ENCODE measurements around the gene BMP2K.
"Not testable (repeated sequence)": the region's sequence is repeated elsewhere in the genome, so short reads cannot be mapped to it uniquely, and the experiment has no call there.

Gene BMP2K

GRCh38 chr4:78864405-78865024 is 88.4 kb downstream of the BMP2K start:
- no peak overlapping the region for H3K27ac Mint-ChIP-seq
- DNase-seq: peak; percentile 15 to 27 (median 27)
- no peaks in the 10 kb centered on the region for H3K27me3 Mint-ChIP-seq
- no peak overlapping the region for H3K4me3 Mint-ChIP-seq
- peak; percentile 73 for ATAC-seq (replicated peaks)
- H3K36me3 Mint-ChIP-seq (ENCODE audit: insufficient read depth): peaks cover 13% of the 10 kb centered on the region
- H3K9me3 Mint-ChIP-seq: no peaks in the 10 kb centered on the region
- H3K4me1 Mint-ChIP-seq (ENCODE audit: low read depth in 2 of 2): peaks cover 2 to 4% of the 10 kb centered on the region in 2 donors

GRCh38 chr4:78865451-78865850 is 89.3 kb downstream of the BMP2K start:
- no peaks in the 10 kb centered on the region for H3K27me3 Mint-ChIP-seq

DNA sequence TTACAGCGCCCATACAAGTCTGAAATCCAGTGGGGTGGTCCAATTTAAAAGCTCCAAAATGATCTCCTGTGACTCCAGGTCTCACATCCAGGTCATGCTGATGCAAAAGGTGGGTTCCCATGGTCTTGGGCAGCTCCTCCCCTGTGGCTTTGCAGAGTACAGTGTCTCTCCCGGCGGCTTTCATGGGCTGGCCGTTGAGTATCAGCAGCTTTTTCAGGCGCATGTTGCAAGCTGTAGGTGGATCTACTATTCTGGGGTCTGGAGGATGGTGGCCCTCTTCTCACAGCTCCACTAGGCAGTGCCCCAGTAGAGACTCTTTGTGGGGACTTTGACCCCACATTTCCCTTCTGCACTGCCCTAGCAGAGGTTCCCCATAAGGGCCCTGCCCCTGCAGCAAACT is 92.6 kb downstream of the BMP2K start:
- Mint-ChIP-seq H3K36me3 (ENCODE audit: insufficient read depth) (peaks cover 15% of the 10 kb centered on the region), H3K27ac (peak overlapping the region in 1 of 2 donors; percentile 44)
- not testable (repeated sequence) for H3K9me3 Mint-ChIP-seq; DNase-seq; H3K4me3 Mint-ChIP-seq; H3K27me3 Mint-ChIP-seq; H3K4me1 Mint-ChIP-seq (ENCODE audit: low read depth in 2 of 2); ATAC-seq (replicated peaks)

More at GRCh38 chr4:78865451-78865850, 89.3 kb downstream of the BMP2K start:
- ATAC-seq (replicated peaks): no peak
- peaks cover 13% of the 10 kb centered on the region for H3K36me3 Mint-ChIP-seq (ENCODE audit: insufficient read depth)
- no peak for DNase-seq
- H3K4me1 Mint-ChIP-seq (ENCODE audit: low read depth in 2 of 2): peaks cover 2 to 4% of the 10 kb centered on the region in 2 donors
- H3K9me3 Mint-ChIP-seq: no peaks in the 10 kb centered on the region
- H3K27ac Mint-ChIP-seq: no peak overlapping the region
- no peak overlapping the region for H3K4me3 Mint-ChIP-seq

- Mint-ChIP-seq H3K4me1 (ENCODE audit: low read depth in 2 of 2) (no peaks in the 10 kb centered on the region), H3K9me3 (no peaks in the 10 kb centered on the region), H3K36me3 (ENCODE audit: insufficient read depth) (peaks cover 15% of the 10 kb centered on the region)
These were observed 93.9 kb downstream of the BMP2K start for GRCh38 chr4:78870056-78870455.

GRCh38 chr4:78876568-78877320 is 100.6 kb downstream of the BMP2K start:
- H3K4me3 Mint-ChIP-seq: no peak overlapping the region
- no peaks in the 10 kb centered on the region for H3K27me3 Mint-ChIP-seq
- H3K4me1 Mint-ChIP-seq (ENCODE audit: low read depth in 2 of 2): no peaks in the 10 kb centered on the region
- no peaks in the 10 kb centered on the region for H3K9me3 Mint-ChIP-seq
- ATAC-seq (replicated peaks) (no peak), DNase-seq (no peak)
- no peak overlapping the region for H3K27ac Mint-ChIP-seq
- peaks cover 12% of the 10 kb centered on the region for H3K36me3 Mint-ChIP-seq (ENCODE audit: insufficient read depth)

More at GRCh38 chr4:78870056-78870455, 93.9 kb downstream of the BMP2K start:
- DNase-seq: no peak
- Mint-ChIP-seq H3K4me3 (no peak overlapping the region), H3K27me3 (no peaks in the 10 kb centered on the region), H3K27ac (no peak overlapping the region)
- no peak for ATAC-seq (replicated peaks)

DNA sequence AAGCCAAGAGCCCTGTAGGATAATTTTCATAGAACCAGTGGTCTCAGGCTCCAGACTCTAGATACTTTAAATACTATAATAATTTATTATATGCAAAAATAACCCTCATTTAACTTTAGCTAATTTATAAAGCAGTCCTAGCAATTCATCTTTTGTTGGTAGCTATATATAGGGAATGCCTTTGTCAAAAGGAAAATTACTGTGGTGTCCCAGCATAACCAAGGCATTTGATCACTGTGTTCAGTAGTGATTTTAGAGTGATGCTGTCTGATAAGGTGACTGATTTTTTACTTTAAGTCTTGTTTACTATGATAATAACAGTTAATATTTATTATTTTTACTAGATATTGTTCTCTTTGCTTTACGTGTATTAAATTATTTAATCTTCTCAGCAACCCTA is 101.9 kb downstream of the BMP2K start:
- Mint-ChIP-seq H3K36me3 (ENCODE audit: insufficient read depth) (peaks cover 5% of the 10 kb centered on the region), H3K4me1 (ENCODE audit: low read depth in 2 of 2) (no peaks in the 10 kb centered on the region), H3K27ac (no peak overlapping the region), H3K4me3 (no peak overlapping the region), H3K27me3 (no peaks in the 10 kb centered on the region), H3K9me3 (no peaks in the 10 kb centered on the region)
- DNase-seq (no peak), ATAC-seq (replicated peaks) (no peak)

DNA sequence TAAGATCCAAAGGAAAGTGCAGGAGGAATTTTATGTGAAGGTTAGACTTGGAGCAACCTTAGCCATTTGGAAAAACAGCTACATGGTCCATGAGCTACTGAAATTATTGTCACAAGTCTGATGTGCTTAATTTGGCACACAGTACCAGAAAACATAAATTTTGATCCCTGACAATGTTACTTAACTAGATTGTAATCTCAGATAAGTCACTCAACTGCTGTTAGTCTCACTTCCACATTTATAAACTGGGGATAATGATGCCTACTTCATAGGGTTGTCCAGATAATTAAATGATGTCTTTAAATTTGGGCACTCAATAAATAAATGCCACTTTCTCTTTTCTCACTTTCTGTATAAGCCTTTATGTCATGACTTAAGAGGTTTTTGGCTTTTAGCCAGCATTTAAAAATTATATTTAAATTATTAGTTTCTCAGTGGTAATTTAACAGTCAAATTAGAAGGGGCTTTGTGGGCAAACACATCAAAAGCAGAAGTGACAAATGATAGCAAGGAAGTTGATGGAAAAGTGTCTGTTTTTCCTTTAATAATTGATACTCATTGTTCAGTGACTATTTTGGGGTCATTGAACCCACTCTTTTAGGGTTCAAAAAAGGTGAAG is 104.8 kb downstream of the BMP2K start:
- Mint-ChIP-seq H3K9me3 (no peaks in the 10 kb centered on the region), H3K36me3 (ENCODE audit: insufficient read depth) (peaks cover 5% of the 10 kb centered on the region), H3K27ac (no peak overlapping the region), H3K27me3 (no peaks in the 10 kb centered on the region), H3K4me1 (ENCODE audit: low read depth in 2 of 2) (no peaks in the 10 kb centered on the region), H3K4me3 (no peak overlapping the region)
- DNase-seq (no peak), ATAC-seq (replicated peaks) (no peak)

- DNase-seq: no peak
- Mint-ChIP-seq H3K27me3 (no peaks in the 10 kb centered on the region), H3K27ac (no peak overlapping the region), H3K9me3 (no peaks in the 10 kb centered on the region), H3K36me3 (ENCODE audit: insufficient read depth) (no peaks in the 10 kb centered on the region), H3K4me1 (ENCODE audit: low read depth in 2 of 2) (peaks cover 2 to 5% of the 10 kb centered on the region in 2 donors), H3K4me3 (no peak overlapping the region)
- ATAC-seq (replicated peaks): no peak
These were observed 109.4 kb downstream of the BMP2K start for GRCh38 chr4:78885598-78885997.

DNA sequence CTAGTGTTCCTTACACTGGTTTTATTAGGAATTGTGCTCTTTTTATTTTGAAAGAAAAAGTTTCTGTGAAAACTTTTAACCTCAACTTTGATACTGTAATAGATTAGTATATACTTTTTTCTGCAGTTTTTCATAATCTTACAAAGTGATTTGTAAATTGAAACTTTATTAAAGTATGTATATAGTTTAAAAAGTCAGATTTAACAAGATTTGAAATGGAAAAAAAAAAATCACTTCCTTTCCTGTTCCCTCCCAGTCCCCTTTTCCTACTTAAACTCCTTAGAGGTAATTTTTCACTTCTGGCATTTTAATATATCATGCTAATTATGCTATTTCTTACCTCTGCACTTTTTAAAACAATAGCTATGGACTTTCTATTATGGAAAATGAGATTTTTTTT is 113.8 kb downstream of the BMP2K start:
- Mint-ChIP-seq H3K9me3 (no peaks in the 10 kb centered on the region), H3K27me3 (no peaks in the 10 kb centered on the region), H3K36me3 (ENCODE audit: insufficient read depth) (no peaks in the 10 kb centered on the region), H3K27ac (no peak overlapping the region), H3K4me1 (ENCODE audit: low read depth in 2 of 2) (peaks cover 2 to 5% of the 10 kb centered on the region in 2 donors), H3K4me3 (no peak overlapping the region)
- DNase-seq: no peak
- ATAC-seq (replicated peaks): no peak

DNA sequence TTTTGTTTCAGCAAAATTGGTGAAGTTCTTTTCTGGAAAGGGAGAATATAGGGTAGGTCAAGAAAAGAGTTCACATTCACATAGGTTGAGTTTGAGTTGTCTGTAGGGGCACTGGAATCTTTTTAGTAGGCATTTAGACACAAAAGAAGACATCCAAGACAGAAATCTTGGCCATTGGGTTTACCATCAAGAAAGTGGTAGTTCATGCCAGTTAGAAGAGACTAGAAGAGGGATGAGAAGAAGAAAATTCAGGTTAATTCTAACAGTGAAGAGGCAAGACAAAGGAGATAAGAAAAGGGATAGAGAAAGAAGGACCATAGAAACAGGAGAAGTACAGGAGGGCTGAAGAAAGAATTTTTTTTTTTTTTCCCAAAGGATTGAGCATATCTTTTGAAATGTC is 123.2 kb downstream of the BMP2K start:
- no peak overlapping the region for H3K4me3 Mint-ChIP-seq
- no peak overlapping the region for H3K27ac Mint-ChIP-seq
- no peaks in the 10 kb centered on the region for H3K9me3 Mint-ChIP-seq
- DNase-seq (no peak), ATAC-seq (replicated peaks) (no peak)
- H3K4me1 Mint-ChIP-seq (ENCODE audit: low read depth in 2 of 2): no peaks in the 10 kb centered on the region
- H3K36me3 Mint-ChIP-seq (ENCODE audit: insufficient read depth): no peaks in the 10 kb centered on the region
- no peaks in the 10 kb centered on the region for H3K27me3 Mint-ChIP-seq

- DNase-seq: no peak
- Mint-ChIP-seq H3K27me3 (no peaks in the 10 kb centered on the region), H3K4me3 (no peak overlapping the region), H3K36me3 (ENCODE audit: insufficient read depth) (no peaks in the 10 kb centered on the region), H3K4me1 (ENCODE audit: low read depth in 2 of 2) (no peaks in the 10 kb centered on the region), H3K27ac (no peak overlapping the region), H3K9me3 (no peaks in the 10 kb centered on the region)
- ATAC-seq (replicated peaks): no peak
These were observed 125.7 kb downstream of the BMP2K start for GRCh38 chr4:78901882-78902281.

DNA sequence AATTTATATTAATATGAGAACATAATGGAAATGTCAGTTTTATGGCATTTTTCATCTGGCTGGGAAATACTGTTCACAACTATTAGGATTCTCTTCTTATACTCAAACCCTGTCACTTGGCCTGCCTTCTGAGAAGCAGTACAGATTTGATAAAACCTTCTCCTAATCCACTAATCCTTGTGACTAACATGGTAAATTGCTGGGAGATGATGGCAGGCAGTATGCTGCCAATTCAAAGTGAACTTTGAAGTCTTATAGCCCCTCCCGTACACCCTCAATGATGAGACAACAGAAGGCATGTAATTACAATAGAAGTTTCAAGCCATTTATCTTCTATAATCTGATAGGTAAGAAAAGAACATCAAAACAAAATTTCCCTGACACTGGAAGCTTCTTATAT is 126.1 kb downstream of the BMP2K start:
- no peaks in the 10 kb centered on the region for H3K27me3 Mint-ChIP-seq
- H3K9me3 Mint-ChIP-seq: no peaks in the 10 kb centered on the region
- H3K4me1 Mint-ChIP-seq (ENCODE audit: low read depth in 2 of 2): no peaks in the 10 kb centered on the region
- H3K36me3 Mint-ChIP-seq (ENCODE audit: insufficient read depth): no peaks in the 10 kb centered on the region
- no peak for ATAC-seq (replicated peaks)
- H3K4me3 Mint-ChIP-seq: no peak overlapping the region
- DNase-seq: no peak
- H3K27ac Mint-ChIP-seq: no peak overlapping the region

GRCh38 chr4:78904143-78904542 is 128.0 kb downstream of the BMP2K start:
- Mint-ChIP-seq H3K9me3 (no peaks in the 10 kb centered on the region), H3K27ac (no peak overlapping the region), H3K4me1 (ENCODE audit: low read depth in 2 of 2) (no peaks in the 10 kb centered on the region), H3K27me3 (no peaks in the 10 kb centered on the region), H3K4me3 (no peak overlapping the region), H3K36me3 (ENCODE audit: insufficient read depth) (no peaks in the 10 kb centered on the region)
- DNase-seq: no peak
- ATAC-seq (replicated peaks): no peak

DNA sequence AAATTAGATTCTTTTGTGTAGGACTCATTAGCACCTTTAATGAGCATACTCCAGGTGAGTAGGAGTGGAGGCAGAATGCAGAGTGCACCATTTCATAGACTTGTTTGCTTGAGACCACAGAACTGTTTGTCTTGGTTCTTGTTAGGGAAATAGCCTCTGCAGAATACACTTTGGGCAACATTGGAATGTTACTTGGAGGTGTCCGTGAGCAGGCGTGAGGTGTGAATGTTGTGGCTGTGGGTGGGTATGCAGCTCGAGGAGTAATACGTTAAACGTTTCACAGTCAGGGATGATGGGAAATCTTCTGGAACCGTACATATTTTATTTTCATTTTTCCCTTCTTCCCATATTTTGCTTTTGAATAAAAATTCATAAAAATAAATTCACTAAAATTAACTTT is 131.5 kb downstream of the BMP2K start:
- no peaks in the 10 kb centered on the region for H3K27me3 Mint-ChIP-seq
- H3K4me3 Mint-ChIP-seq: no peak overlapping the region
- H3K4me1 Mint-ChIP-seq (ENCODE audit: low read depth in 2 of 2): no peaks in the 10 kb centered on the region
- DNase-seq (no peak), ATAC-seq (replicated peaks) (no peak)
- H3K9me3 Mint-ChIP-seq: no peaks in the 10 kb centered on the region
- no peaks in the 10 kb centered on the region for H3K36me3 Mint-ChIP-seq (ENCODE audit: insufficient read depth)
- no peak overlapping the region for H3K27ac Mint-ChIP-seq

All from effector memory CD8-positive, alpha-beta T cell (primary cell).